ENCODE results near the gene CRYAA.

The CRYAA gene

DNA sequence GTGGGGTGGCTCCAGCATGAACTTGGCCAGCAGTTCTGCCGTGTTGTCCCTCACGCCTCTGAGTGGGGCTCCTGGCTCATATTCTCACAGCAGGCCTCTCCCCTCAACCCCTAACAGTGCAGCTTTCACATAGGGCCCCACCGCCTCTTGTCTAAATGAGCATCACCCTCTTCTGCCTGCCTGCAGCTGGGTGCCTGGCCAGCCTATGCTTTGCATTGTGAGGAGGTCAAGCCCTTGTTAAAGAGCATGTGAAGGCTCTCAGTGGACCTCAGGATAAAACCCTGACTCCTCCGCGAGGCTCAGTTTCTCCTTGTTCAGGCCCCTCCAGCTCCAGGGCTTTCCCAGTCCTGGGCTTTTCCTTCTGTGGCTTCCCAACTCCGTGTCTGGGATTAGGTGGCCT, 34.8 kb downstream of the CRYAA start:
- no peak for DNase-seq (ENCODE audit: low spot score)

DNA sequence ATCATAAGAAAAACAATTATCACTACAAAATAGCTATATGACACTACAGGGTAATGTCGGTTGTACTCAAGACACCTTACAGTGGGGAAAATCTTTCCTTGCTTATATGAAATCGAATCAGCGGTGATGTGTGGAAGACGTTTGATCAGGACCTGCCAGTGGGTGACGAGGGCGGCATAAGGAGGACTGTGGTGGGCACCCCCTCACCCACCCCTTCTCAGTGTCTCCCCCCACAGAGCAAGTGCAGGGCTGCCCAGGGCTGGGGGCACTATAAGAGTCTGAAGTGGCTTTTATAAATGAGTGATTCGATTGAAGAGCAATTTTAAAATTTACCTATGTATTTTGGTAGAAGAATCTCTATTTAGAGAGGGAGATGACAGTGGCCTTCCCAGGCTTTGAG, 35.8 kb downstream of the CRYAA start:
- DNase-seq (ENCODE audit: low spot score): no peak

- DNase-seq (ENCODE audit: low spot score): no peak
These were observed 37.6 kb downstream of the CRYAA start for GRCh38 chr21:43206231-43207042.

DNA sequence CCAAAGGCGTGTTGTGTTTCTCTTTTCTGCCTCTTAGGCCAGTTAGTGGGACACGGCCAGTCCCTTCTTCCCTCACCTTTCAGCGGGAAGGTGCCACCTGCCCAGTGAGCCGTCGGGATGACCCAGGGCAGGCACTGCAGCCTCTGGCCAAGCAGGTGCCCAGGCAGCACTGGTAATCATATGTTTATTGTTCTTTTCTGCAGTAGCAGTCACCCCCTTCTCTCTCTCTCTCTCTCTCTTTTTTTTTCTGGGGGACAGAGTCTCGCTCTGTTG, 38.2 kb downstream of the CRYAA start:
- no peak for DNase-seq (ENCODE audit: low spot score)

- no peak for DNase-seq (ENCODE audit: low spot score)
These were observed 39.1 kb downstream of the CRYAA start for GRCh38 chr21:43207868-43208267.

GRCh38 chr21:43208561-43209332, 39.9 kb downstream of the CRYAA start:
- DNase-seq (ENCODE audit: low spot score): no peak

- DNase-seq (ENCODE audit: low spot score): no peak
These were observed 41.0 kb downstream of the CRYAA start for GRCh38 chr21:43209575-43210453.

DNA sequence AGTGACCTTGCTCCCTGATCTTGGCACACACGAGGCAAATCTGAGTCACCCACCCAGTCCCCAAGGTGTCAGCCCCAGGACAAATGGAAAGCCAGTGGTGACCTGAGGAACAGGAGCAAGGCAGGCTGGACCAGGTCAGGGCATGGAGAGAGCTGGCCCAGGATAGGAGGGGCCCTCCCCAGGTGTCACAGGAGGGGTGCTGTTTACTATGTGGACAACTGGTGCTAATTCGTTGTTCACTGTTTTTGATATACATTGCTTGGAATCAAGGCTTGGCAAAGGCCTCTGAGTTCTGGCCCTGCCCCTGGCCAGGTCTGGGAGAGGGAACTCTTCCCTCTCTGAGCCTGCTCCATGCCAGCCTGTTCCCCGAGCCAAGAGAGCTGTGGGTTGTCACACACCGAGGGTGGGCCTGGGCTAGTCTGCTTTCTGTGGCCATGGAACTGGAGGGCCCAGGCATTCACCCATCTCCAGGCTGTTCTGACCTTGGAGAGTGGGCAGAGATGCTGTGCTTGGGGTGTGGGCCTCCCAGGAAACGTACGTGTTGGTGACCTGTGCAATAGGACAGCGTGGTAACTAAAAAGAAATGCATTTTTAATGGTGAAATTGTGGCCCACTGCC, 41.8 kb downstream of the CRYAA start:
- DNase-seq (ENCODE audit: low spot score): no peak

DNA sequence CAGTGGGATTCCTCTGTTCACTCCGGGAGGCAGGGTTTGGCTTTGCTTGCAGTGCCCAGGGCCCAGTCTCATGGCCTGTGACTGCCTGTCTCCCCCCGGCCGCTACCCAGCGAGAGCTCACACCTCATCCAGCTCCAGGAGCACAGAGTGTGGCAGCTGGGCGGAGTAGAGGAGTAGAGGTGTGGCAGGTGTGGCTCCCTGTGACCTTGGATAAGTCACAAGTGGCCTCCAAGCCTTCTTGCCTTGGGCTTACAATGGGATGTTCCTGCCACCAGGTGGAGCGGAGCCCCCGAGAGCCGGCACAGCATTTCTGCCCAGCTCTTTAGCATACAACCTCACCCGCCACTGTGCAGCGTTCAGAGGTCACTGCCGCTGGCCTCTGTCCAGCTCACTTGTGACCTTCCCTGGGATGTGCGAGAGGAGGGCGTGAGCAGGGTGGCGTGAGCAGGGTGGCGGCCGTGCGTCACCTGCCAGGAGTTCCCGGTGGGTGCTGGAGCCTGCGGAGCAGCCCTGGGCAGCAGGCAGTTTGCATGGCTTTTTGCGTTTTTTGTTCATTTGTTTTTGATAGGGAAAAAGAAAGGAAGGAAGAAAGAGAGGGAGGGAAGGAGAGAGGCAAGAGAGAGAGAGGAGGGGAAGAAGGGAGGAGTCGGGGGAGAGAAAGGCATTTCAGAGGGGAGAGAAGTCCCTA, 42.4 kb downstream of the CRYAA start:
- DNase-seq (ENCODE audit: low spot score): no peak

- no peak for DNase-seq (ENCODE audit: low spot score)
These were observed 42.9 kb downstream of the CRYAA start for GRCh38 chr21:43211760-43212115.

Data from germinal center (tissue), 1 donor.